ENCODE measurements around the gene PTPRD.

GRCh38 chr9:10008101-10008799, 604.6 kb downstream of the PTPRD start:
- TF ChIP-seq CTCF (IDR thresholded peaks at IDR 0.05) (no peak), POLR2A (IDR thresholded peaks at IDR 0.05) (no peak), EP300 (IDR thresholded peaks at IDR 0.05) (no peak)

Data from ovary (tissue), 3 donors.